ENCODE results near the gene NDUFB8. TPM values are rescaled to one million over a fixed set of nuclear protein-coding genes. Genes with fewer than 3 reads are reported as not detected.
"Not testable (repeated sequence)": the region's sequence is repeated elsewhere in the genome, so short reads cannot be mapped to it uniquely, and the experiment has no call there.

Gene NDUFB8
- total RNA-seq, result 183 TPM
- polyA plus RNA-seq, result 100 to 1,000 TPM; 517 to 714 (median 622) TPM

DNA sequence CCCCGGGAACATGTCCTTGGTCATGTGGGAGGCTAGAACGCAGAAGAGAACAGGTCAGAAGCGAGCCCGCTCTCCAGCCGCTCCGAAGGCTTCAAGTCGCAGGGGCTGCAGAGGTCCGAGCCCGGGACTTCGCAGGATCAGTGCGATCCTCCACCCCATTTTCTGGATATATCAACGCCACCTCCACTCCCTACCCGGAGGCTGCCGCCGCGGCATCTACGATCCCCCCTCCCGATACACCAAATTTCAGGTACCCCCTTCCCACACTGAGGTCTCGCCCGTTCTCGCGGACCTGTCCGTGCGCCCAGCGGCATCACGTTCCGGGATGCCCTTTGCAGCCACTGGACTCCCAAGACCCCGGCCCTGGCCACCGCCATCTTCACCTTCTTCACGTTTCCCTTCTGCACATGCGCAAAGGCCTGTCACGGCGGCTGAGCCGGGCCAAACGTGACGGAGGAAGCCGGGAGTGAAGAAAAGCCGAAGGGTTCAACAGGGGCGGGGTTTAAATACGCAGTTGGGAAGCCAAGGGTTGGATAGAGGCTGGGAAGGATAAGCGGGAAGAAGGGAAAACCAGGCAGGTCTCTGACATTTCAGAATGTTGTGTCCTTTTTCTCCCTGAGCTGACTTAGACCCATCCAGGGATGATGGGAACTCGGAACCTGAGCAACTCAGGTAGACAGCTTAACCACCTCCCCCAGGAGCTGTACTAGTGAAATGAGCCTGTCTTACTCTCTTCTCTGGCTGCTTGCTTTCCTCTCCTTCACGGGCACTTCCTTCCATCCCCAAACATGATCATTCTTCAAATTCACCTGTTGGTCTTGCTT lies at the start of gene NDUFB8:
Gene NDUFB8, minus strand, starts transcription at position 397 of the 824 bp plus-strand sequence. Its CDS starts 20 bp downstream, at position 377.
- peak within 1 kb of the TSS; percentile 77 for H3K27ac ChIP-seq (ENCODE audit: insufficient read depth, low read length, poor library complexity, severe bottlenecking)
- H3K36me3 ChIP-seq (ENCODE audit: control insufficient read depth, insufficient read depth, low read length), result peaks cover 27% of the 10 kb centered on the region
- Mint-ChIP-seq H3K36me3 (peaks cover 20% of the 10 kb centered on the region), H3K27ac (peak within 1 kb of the TSS; percentile 90 to 100 (median 100)), H3K4me1 (peaks cover 13 to 49% (median 38%) of the 10 kb centered on the region in 4 donors), H3K9me3 (no peaks in the 10 kb centered on the region), H3K4me3 (peak within 1 kb of the TSS; percentile 96 to 100 (median 99)), H3K27me3 (no peaks in the 10 kb centered on the region)
- peak within 1 kb of the TSS; percentile 97 for H3K4me3 ChIP-seq (ENCODE audit: low read depth, low read length)
- DNase-seq (peak; percentile 76 to 91 (median 86)), ATAC-seq (ENCODE audit: low read depth in 2 of 2) (peak; percentile 73 to 79)
- H3K9me3 ChIP-seq (ENCODE audit: control insufficient read depth in 2 of 2, low read length in 2 of 2), result no peaks in the 10 kb centered on the region
- H3K27me3 ChIP-seq (ENCODE audit: control insufficient read depth, insufficient read depth, low read length), result no peaks in the 10 kb centered on the region
- H3K4me1 ChIP-seq (ENCODE audit: control insufficient read depth, insufficient read depth, low read length, poor library complexity, severe bottlenecking), result peaks cover 29% of the 10 kb centered on the region

DNA sequence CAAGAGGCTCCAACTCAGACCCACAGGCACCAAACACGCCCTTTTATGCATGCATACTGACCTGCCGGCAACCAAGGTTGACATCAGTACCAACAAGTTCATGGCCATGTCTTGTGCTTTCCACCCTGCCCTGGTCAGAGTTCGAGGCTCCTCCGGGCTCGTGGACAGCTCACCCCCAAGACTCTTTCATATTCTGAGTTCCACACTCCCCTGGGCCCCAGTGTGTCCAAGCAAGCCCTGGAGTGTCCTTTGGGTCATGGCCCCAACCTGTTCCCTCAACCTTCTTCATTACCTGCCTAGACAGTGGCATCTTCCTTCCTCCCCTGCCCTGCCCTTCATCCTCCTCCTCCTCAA lies 46.6 kb upstream of the NDUFB8 start:
- Mint-ChIP-seq H3K36me3 (no peaks in the 10 kb centered on the region), H3K27me3 (peaks cover 14% of the 10 kb centered on the region), H3K9me3 (peaks cover 0 to 2% (median 0%) of the 10 kb centered on the region in 7 donors), H3K4me3 (no peak overlapping the region), H3K4me1 (no peaks in the 10 kb centered on the region), H3K27ac (peak overlapping the region in 1 of 3 donors; percentile 42)
- H3K36me3 ChIP-seq (ENCODE audit: control insufficient read depth, insufficient read depth, low read length), result no peaks in the 10 kb centered on the region
- peaks cover 5% of the 10 kb centered on the region for H3K27me3 ChIP-seq (ENCODE audit: control insufficient read depth, insufficient read depth, low read length)
- no peaks in the 10 kb centered on the region for H3K4me1 ChIP-seq (ENCODE audit: control insufficient read depth, insufficient read depth, low read length, poor library complexity, severe bottlenecking)
- no peak for DNase-seq
- no peak for ATAC-seq (ENCODE audit: low read depth in 2 of 2)
- no peak overlapping the region for H3K4me3 ChIP-seq (ENCODE audit: low read depth, low read length)
- no peak overlapping the region for H3K27ac ChIP-seq (ENCODE audit: insufficient read depth, low read length, poor library complexity, severe bottlenecking)
- H3K9me3 ChIP-seq (ENCODE audit: control insufficient read depth in 2 of 2, low read length in 2 of 2), result no peaks in the 10 kb centered on the region

DNA sequence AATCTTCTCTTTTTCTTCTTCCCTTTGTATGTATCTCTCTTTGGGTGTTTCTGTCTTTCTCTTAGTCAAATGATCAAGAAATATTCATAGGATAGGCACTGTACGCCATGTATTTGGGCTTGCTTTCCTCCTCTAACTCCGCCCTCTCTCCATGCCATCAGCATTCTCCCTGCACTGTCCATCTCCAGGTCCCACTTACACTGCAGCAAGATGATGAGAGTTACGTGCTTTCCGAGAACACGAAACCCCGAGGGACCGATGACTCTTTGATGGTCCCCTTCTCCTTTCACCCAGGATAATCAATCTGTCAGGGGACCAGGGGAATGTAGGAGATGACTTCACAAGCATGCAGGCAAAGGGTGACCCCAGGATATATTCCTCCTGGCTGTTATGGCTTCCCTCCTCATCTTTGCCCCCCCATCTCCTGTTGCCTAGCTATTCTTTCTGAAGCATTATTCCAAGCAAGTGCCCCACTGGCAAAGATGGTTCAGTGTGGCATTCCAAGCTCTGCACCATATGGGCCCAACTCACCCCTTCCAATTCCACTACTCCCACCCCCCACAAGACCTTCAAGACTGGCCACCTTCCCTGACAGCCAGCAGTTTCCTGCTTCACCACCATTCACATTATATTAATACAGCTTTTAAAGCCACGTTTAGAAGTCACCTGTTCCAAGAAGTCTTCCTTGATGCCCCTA lies 46.1 kb upstream of the NDUFB8 start:
- Mint-ChIP-seq H3K27ac (no peak overlapping the region), H3K4me3 (no peak overlapping the region), H3K27me3 (peaks cover 10% of the 10 kb centered on the region), H3K36me3 (no peaks in the 10 kb centered on the region), H3K9me3 (peaks cover 0 to 2% (median 0%) of the 10 kb centered on the region in 7 donors), H3K4me1 (no peaks in the 10 kb centered on the region)
- Histone ChIP-seq H3K27ac (ENCODE audit: insufficient read depth, low read length, poor library complexity, severe bottlenecking) (no peak overlapping the region), H3K36me3 (ENCODE audit: control insufficient read depth, insufficient read depth, low read length) (no peaks in the 10 kb centered on the region), H3K4me1 (ENCODE audit: control insufficient read depth, insufficient read depth, low read length, poor library complexity, severe bottlenecking) (no peaks in the 10 kb centered on the region), H3K4me3 (ENCODE audit: low read depth, low read length) (no peak overlapping the region), H3K9me3 (ENCODE audit: control insufficient read depth in 2 of 2, low read length in 2 of 2) (no peaks in the 10 kb centered on the region), H3K27me3 (ENCODE audit: control insufficient read depth, insufficient read depth, low read length) (peaks cover 5% of the 10 kb centered on the region)
- DNase-seq (no peak), ATAC-seq (ENCODE audit: low read depth in 2 of 2) (no peak)

DNA sequence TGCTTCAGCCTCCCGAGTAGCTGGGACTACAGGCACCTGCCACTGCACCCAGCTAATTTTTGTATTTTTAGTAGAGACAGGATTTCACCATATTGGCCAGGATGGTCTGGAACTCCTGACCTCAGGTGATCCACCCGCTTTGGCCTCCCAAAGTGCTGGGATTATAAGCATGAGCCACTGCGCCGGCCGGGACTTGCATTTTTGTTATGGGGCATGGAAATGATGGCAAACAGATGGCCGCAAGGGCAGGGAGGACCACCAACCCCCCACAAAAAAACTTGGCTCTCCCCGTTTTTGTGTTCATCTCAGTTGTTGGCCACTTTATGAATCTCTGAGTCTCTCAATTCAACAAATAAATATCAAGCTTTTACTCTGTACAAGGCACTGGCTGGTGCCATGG lies 45.5 kb upstream of the NDUFB8 start:
- not testable (repeated sequence) for H3K4me3 ChIP-seq (ENCODE audit: low read depth, low read length); H3K4me1 ChIP-seq (ENCODE audit: control insufficient read depth, insufficient read depth, low read length, poor library complexity, severe bottlenecking); H3K4me1 Mint-ChIP-seq; H3K27ac Mint-ChIP-seq; H3K9me3 ChIP-seq (ENCODE audit: control insufficient read depth in 2 of 2, low read length in 2 of 2); DNase-seq; ATAC-seq (ENCODE audit: low read depth in 2 of 2); H3K36me3 ChIP-seq (ENCODE audit: control insufficient read depth, insufficient read depth, low read length); H3K9me3 Mint-ChIP-seq; H3K36me3 Mint-ChIP-seq; H3K27ac ChIP-seq (ENCODE audit: insufficient read depth, low read length, poor library complexity, severe bottlenecking); H3K4me3 Mint-ChIP-seq
- peaks cover 10% of the 10 kb centered on the region for H3K27me3 Mint-ChIP-seq
- H3K27me3 ChIP-seq (ENCODE audit: control insufficient read depth, insufficient read depth, low read length), result peaks cover 10% of the 10 kb centered on the region

DNA sequence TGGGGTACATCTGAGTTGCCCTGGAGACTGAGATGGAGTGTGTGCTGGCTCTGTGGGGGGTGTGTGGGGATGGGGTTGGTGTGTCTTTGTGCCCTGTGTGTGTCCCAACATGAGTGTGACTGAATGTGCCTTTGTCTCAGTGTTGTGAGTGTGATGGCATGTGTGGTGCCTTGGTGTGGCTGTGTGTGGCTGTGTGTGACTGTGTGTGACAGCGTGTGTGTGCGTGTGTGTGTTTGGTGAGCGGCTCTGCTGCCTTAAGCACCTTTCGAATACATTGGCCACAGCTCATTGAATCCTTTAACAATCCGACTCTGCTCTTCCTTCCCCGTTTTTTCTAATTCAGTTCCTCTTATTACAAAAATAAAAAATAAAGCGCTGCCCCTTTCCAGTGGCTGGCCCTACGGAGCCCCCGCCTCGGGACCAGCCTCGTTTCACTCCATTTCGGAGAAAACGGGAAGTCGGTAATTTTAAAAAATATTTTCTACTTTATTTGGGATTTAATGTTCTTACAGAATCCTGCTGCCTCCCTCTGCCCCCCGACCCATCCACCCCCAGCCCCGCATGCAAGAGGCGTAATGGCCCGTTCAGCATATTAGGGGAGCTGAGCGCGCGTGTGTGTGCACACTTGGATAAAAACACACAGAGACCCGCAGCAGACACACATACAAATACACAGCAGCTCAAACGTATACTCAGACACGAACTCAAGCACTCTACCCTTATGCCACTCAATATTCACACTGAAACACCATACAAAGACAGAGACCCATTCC lies 41.6 kb upstream of the NDUFB8 start:
- no peaks in the 10 kb centered on the region for H3K36me3 ChIP-seq (ENCODE audit: control insufficient read depth, insufficient read depth, low read length)
- H3K9me3 Mint-ChIP-seq, result no peaks in the 10 kb centered on the region
- peaks cover 26% of the 10 kb centered on the region for H3K27me3 ChIP-seq (ENCODE audit: control insufficient read depth, insufficient read depth, low read length)
- H3K27ac Mint-ChIP-seq, result no peak overlapping the region
- H3K4me1 ChIP-seq (ENCODE audit: control insufficient read depth, insufficient read depth, low read length, poor library complexity, severe bottlenecking), result no peaks in the 10 kb centered on the region
- H3K4me3 Mint-ChIP-seq, result no peak overlapping the region
- DNase-seq (no peak), ATAC-seq (ENCODE audit: low read depth in 2 of 2) (no peak)
- no peaks in the 10 kb centered on the region for H3K4me1 Mint-ChIP-seq
- H3K27me3 Mint-ChIP-seq, result peaks cover 22% of the 10 kb centered on the region
- H3K4me3 ChIP-seq (ENCODE audit: low read depth, low read length), result no peak overlapping the region
- H3K27ac ChIP-seq (ENCODE audit: insufficient read depth, low read length, poor library complexity, severe bottlenecking), result no peak overlapping the region
- H3K36me3 Mint-ChIP-seq, result no peaks in the 10 kb centered on the region
- H3K9me3 ChIP-seq (ENCODE audit: control insufficient read depth in 2 of 2, low read length in 2 of 2), result no peaks in the 10 kb centered on the region

DNA sequence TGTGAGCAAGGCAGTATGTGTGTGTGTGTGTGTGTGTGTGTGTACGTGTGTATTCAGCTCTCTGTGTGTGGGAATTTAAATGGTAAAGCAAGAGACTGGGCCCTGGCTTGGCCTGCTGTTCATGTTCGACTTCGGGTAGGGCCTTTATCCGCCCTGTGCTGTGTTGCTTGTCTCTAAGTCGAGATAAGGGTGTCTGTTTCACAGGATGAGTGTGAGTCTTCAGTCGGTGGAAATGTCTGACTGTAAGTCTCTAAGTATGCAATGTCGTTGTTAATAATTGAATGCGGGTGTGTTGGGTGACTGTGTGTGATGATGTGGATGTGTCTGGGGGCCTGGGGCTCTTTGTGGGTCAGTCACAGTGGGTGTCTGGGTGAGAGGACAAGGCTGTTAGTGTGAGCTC lies 40.8 kb upstream of the NDUFB8 start:
- peaks cover 27% of the 10 kb centered on the region for H3K27me3 Mint-ChIP-seq
- no peaks in the 10 kb centered on the region for H3K36me3 Mint-ChIP-seq
- Histone ChIP-seq H3K27me3 (ENCODE audit: control insufficient read depth, insufficient read depth, low read length) (peaks cover 26% of the 10 kb centered on the region), H3K27ac (ENCODE audit: insufficient read depth, low read length, poor library complexity, severe bottlenecking) (no peak overlapping the region), H3K9me3 (ENCODE audit: control insufficient read depth in 2 of 2, low read length in 2 of 2) (no peaks in the 10 kb centered on the region), H3K36me3 (ENCODE audit: control insufficient read depth, insufficient read depth, low read length) (no peaks in the 10 kb centered on the region), H3K4me1 (ENCODE audit: control insufficient read depth, insufficient read depth, low read length, poor library complexity, severe bottlenecking) (no peaks in the 10 kb centered on the region), H3K4me3 (ENCODE audit: low read depth, low read length) (no peak overlapping the region)
- H3K4me3 Mint-ChIP-seq, result no peak overlapping the region
- no peaks in the 10 kb centered on the region for H3K4me1 Mint-ChIP-seq
- H3K9me3 Mint-ChIP-seq, result peaks cover 0 to 1% (median 0%) of the 10 kb centered on the region in 7 donors
- ATAC-seq (ENCODE audit: low read depth in 2 of 2), result no peak
- no peak for DNase-seq
- H3K27ac Mint-ChIP-seq, result no peak overlapping the region

DNA sequence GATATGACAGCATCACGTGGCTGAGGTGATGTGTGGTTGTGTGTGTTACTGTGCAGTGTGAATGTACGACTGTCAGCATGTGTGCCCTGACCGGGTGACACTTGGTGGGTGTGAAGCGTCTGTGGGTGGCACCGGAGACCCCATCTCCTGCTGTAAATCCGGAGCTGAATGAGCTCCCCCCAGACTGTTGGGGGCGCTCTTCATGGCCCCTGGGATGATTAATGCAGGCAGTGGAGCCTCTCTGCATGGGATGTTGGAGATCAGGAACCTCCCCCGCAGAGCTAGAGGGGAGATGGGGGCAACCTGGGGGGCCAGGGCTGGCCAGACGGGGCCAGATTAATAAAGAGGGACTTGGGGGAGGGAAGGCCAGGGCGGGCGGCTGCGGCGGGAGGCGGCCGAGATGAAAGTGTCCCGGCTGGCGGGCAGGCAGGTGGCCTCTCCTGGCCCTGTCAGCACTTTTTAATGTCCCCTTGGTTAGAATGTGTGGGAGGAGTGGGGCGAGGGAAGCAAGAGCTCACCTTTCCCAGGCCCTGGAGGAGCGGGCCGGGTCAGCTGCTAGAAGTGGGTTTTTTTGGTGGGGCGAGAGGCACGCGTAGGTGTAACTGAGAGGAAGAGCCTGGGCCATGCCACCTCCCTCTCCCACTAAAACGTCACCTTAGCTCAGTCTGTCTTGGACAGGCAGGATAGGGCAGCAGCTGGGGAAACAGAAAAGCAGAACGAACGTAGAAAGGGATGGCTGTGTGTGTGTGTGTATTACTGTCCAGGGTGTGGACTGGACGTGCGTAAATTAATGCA lies 40.2 kb upstream of the NDUFB8 start:
- H3K36me3 Mint-ChIP-seq, result no peaks in the 10 kb centered on the region
- Histone ChIP-seq H3K27ac (ENCODE audit: insufficient read depth, low read length, poor library complexity, severe bottlenecking) (no peak overlapping the region), H3K4me1 (ENCODE audit: control insufficient read depth, insufficient read depth, low read length, poor library complexity, severe bottlenecking) (no peaks in the 10 kb centered on the region), H3K9me3 (ENCODE audit: control insufficient read depth in 2 of 2, low read length in 2 of 2) (no peaks in the 10 kb centered on the region), H3K4me3 (ENCODE audit: low read depth, low read length) (no peak overlapping the region), H3K27me3 (ENCODE audit: control insufficient read depth, insufficient read depth, low read length) (peaks cover 29% of the 10 kb centered on the region), H3K36me3 (ENCODE audit: control insufficient read depth, insufficient read depth, low read length) (no peaks in the 10 kb centered on the region)
- ATAC-seq (ENCODE audit: low read depth in 2 of 2) (no peak), DNase-seq (no peak)
- H3K4me3 Mint-ChIP-seq, result no peak overlapping the region
- peaks cover 0 to 1% (median 0%) of the 10 kb centered on the region in 7 donors for H3K9me3 Mint-ChIP-seq
- no peak overlapping the region for H3K27ac Mint-ChIP-seq
- peaks cover 28% of the 10 kb centered on the region for H3K27me3 Mint-ChIP-seq
- no peaks in the 10 kb centered on the region for H3K4me1 Mint-ChIP-seq

Data from CD4-positive, CD25-positive, alpha-beta regulatory T cell (primary cell).